ENCODE measurements around the gene COLEC11.

DNA sequence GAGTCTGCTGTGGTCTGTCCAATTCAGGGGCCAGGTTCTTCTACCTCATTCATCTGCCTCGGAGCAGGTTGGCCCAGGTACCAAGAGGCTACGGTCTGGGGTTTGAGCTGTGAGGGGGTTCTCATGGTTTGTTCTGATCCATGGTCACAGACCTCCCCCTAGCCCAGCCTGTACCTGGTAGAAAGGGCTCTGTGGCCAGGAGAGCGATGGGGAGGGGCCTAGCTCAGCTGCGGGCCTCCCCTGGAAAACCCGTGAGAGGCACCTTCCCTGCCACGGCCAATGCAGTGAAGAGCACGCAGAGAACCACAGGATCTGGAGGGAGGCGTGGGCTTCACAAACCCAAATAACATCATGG, 43.5 kb downstream of the COLEC11 start:
- TF ChIP-seq, protein P1, sequence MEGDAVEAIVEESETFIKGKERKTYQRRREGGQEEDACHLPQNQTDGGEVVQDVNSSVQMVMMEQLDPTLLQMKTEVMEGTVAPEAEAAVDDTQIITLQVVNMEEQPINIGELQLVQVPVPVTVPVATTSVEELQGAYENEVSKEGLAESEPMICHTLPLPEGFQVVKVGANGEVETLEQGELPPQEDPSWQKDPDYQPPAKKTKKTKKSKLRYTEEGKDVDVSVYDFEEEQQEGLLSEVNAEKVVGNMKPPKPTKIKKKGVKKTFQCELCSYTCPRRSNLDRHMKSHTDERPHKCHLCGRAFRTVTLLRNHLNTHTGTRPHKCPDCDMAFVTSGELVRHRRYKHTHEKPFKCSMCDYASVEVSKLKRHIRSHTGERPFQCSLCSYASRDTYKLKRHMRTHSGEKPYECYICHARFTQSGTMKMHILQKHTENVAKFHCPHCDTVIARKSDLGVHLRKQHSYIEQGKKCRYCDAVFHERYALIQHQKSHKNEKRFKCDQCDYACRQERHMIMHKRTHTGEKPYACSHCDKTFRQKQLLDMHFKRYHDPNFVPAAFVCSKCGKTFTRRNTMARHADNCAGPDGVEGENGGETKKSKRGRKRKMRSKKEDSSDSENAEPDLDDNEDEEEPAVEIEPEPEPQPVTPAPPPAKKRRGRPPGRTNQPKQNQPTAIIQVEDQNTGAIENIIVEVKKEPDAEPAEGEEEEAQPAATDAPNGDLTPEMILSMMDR (IDR thresholded peaks at IDR 0.05): no peak
- TF ChIP-seq POLR2A (IDR thresholded peaks at IDR 0.05): no peak
